ENCODE measurements around the gene CMTR2.
A peak's percentile ranks its signal among the peaks of the same experiment; 100 is the strongest.
"Not testable (repeated sequence)": the region's sequence is repeated elsewhere in the genome, so short reads cannot be mapped to it uniquely, and the experiment has no call there.

The CMTR2 gene

GRCh38 chr16:71293919-71294318 lies 4.7 kb upstream of the CMTR2 start:
- ATAC-seq: no peak
- Mint-ChIP-seq H3K36me3 (peaks cover under 1% of the 10 kb centered on the region), H3K4me3 (no peak overlapping the region), H3K27me3 (peaks cover 42% of the 10 kb centered on the region), H3K9me3 (peaks cover 15% of the 10 kb centered on the region), H3K4me1 (peaks cover under 1% of the 10 kb centered on the region), H3K27ac (no peak overlapping the region)

DNA sequence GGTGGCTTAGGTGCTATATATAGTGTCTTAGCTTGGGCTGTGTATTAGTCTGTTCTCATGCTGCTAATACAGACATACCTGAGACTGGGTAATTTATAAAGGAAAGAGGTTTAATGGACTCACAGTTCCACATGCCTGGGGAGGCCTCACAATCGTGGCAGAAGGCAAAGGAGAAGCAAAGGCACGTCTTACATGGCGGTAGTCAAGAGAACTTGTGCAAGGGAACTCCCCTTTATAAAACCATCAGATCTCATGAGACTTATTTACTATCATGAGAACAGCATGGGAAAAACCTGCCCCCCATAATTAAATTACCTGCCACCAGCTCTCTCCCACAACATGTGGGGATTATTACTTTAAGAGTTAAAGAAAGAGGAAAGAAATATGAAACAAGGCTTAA lies 2.9 kb upstream of the CMTR2 start:
- H3K27ac Mint-ChIP-seq, ATAC-seq, H3K4me3 Mint-ChIP-seq: not testable (repeated sequence)
- Mint-ChIP-seq H3K36me3 (peaks cover 16% of the 10 kb centered on the region), H3K4me1 (peaks cover 18% of the 10 kb centered on the region), H3K9me3 (peaks cover 15% of the 10 kb centered on the region), H3K27me3 (peaks cover 26% of the 10 kb centered on the region)

GRCh38 chr16:71289732-71290062 lies 495 bp upstream of the CMTR2 start:
- ATAC-seq: no peak
- peak overlapping the region; percentile 92 for H3K27ac Mint-ChIP-seq

GRCh38 chr16:71288570-71288889 lies 672 bp downstream of the CMTR2 start:
- ATAC-seq: no peak
- Mint-ChIP-seq H3K9me3 (peaks cover 23% of the 10 kb centered on the region), H3K4me1 (peaks cover 31% of the 10 kb centered on the region), H3K27ac (peak overlapping the region; percentile 92), H3K4me3 (peak overlapping the region; percentile 83), H3K27me3 (peaks cover 23% of the 10 kb centered on the region), H3K36me3 (peaks cover 51% of the 10 kb centered on the region)

More at GRCh38 chr16:71289732-71290062, 495 bp upstream of the CMTR2 start:
- Mint-ChIP-seq H3K36me3 (peaks cover 39% of the 10 kb centered on the region), H3K9me3 (peaks cover 20% of the 10 kb centered on the region), H3K4me3 (peak overlapping the region; percentile 83), H3K4me1 (peaks cover 28% of the 10 kb centered on the region), H3K27me3 (peaks cover 26% of the 10 kb centered on the region)

- Mint-ChIP-seq H3K4me1 (peaks cover 31% of the 10 kb centered on the region), H3K36me3 (peaks cover 57% of the 10 kb centered on the region), H3K9me3 (peaks cover 21% of the 10 kb centered on the region), H3K27me3 (peaks cover 17% of the 10 kb centered on the region), H3K27ac (peak overlapping the region; percentile 92), H3K4me3 (peak overlapping the region; percentile 83)
- ATAC-seq: no peak
Measured at GRCh38 chr16:71287911-71288310, 1.3 kb downstream of the CMTR2 start.

DNA sequence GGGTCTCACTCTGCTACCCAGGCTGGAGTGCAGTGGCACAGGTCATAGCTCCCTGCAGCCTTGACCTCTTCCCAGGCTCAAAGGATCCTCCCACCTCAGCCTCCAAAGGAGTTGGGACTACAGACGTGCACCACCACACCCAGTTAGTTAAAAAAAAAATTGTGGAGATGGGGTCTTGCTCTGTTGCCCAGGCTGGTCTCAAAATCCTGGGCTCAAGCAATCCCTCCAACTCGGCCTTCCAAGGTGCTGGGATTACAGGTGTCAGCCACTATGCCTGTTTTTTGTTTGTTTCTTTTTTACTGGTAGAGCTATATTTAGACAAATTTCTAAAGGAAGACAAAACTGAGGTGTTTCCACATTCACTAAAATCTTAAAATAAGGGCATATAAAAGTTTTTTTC lies 1.7 kb downstream of the CMTR2 start:
- Mint-ChIP-seq H3K27me3 (peaks cover 12% of the 10 kb centered on the region), H3K4me3 (no peak overlapping the region), H3K9me3 (peaks cover 17% of the 10 kb centered on the region), H3K27ac (peak overlapping the region; percentile 92), H3K4me1 (peaks cover 31% of the 10 kb centered on the region), H3K36me3 (peaks cover 61% of the 10 kb centered on the region)
- ATAC-seq: no peak

- Mint-ChIP-seq H3K4me1 (peaks cover 39% of the 10 kb centered on the region), H3K4me3 (no peak overlapping the region), H3K27ac (no peak overlapping the region), H3K27me3 (no peaks in the 10 kb centered on the region), H3K36me3 (peaks cover 69% of the 10 kb centered on the region), H3K9me3 (peaks cover 7% of the 10 kb centered on the region)
- ATAC-seq: no peak
Measured at GRCh38 chr16:71283612-71284011, 5.6 kb downstream of the CMTR2 start.

GRCh38 chr16:71282943-71283342 lies 6.3 kb downstream of the CMTR2 start:
- Mint-ChIP-seq H3K36me3 (peaks cover 62% of the 10 kb centered on the region), H3K4me3 (no peak overlapping the region), H3K27me3 (no peaks in the 10 kb centered on the region), H3K4me1 (peaks cover 32% of the 10 kb centered on the region), H3K27ac (no peak overlapping the region), H3K9me3 (peaks cover 7% of the 10 kb centered on the region)
- ATAC-seq: no peak

DNA sequence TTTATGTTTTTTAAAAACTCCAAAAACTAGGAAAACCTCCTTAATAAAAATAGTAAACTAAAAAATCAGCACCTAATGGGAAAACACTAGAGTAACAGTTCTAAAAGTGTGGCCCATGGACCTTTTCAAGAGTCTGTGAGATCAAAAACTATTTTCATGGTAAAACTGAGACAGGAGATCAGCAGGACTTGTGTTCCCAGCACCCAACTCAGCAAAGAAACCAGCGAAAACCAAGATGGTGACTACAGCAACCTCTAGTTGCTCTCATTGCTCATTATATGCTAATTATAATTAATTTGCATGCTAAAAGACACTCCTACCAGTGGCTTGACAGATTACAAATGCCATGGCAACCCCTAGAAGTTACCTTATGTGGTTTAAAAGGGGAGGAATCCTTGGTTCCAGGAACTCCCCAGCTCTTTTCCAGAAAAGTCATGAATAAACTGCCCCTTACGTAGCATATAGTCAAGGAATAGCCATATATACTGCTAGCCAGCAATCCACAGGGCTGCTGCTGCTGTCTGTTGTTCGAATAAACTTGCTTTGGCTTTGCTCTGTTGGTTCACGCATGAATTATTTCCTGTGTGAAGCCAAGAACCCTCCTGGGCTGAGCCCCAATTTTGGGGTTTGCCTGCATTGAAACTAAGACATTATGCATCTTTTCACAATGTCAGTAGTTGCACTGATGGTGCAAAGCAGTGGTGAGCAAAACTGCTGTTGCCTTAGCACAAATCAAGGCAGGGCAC lies 12.4 kb downstream of the CMTR2 start:
- Mint-ChIP-seq H3K9me3 (peaks cover 11% of the 10 kb centered on the region), H3K36me3 (peaks cover 22% of the 10 kb centered on the region), H3K4me1 (peaks cover 6% of the 10 kb centered on the region), H3K4me3 (no peak overlapping the region), H3K27me3 (no peaks in the 10 kb centered on the region), H3K27ac (no peak overlapping the region)
- no peak for ATAC-seq

DNA sequence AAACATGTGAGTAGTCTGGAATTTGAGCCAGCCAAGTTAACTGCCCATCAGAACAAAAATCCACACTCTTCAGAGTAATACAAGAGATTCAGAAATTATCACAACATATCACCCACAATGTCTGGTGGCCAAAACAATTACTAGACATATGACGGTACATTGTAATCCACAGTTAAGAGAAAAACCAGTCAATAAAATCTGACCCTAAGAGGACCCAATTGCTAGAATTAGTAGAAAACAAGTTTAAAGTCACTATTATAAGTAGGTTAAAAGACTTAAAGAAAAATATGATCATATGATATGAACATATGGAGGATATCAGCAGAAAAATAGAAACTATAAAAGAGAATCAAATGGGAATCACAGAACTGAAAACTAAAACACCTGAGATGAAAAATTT lies 15.8 kb downstream of the CMTR2 start:
- H3K4me1 Mint-ChIP-seq: no peaks in the 10 kb centered on the region

DNA sequence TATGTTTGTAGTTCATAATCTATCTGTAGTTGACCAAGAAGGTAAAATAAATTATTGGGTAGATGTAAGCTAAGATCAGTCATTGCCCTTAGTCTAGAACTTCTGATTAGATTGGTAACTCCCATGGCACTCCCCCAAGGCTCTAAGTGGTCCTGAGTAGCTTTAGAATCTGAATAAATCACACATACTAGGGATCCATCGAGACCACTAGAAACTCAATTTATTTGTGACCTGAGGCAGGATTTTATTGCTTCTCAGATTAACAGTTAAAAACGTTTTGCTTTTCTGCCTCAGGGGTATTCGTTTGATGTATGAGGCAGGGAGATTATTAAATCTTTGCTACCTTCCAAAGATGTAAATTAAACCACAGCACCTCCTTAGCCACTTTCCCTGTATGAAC lies 24.9 kb downstream of the CMTR2 start:
- H3K27me3 Mint-ChIP-seq: peaks cover 41% of the 10 kb centered on the region
- no peaks in the 10 kb centered on the region for H3K36me3 Mint-ChIP-seq
- no peaks in the 10 kb centered on the region for H3K9me3 Mint-ChIP-seq
- H3K4me1 Mint-ChIP-seq: no peaks in the 10 kb centered on the region
- no peak overlapping the region for H3K4me3 Mint-ChIP-seq
- no peak overlapping the region for H3K27ac Mint-ChIP-seq
- no peak for ATAC-seq

More for the DNA sequence above, 15.8 kb downstream of the CMTR2 start:
- Mint-ChIP-seq H3K27me3 (no peaks in the 10 kb centered on the region), H3K36me3 (peaks cover 15% of the 10 kb centered on the region), H3K9me3 (peaks cover 11% of the 10 kb centered on the region), H3K4me3 (no peak overlapping the region), H3K27ac (no peak overlapping the region)
- no peak for ATAC-seq

DNA sequence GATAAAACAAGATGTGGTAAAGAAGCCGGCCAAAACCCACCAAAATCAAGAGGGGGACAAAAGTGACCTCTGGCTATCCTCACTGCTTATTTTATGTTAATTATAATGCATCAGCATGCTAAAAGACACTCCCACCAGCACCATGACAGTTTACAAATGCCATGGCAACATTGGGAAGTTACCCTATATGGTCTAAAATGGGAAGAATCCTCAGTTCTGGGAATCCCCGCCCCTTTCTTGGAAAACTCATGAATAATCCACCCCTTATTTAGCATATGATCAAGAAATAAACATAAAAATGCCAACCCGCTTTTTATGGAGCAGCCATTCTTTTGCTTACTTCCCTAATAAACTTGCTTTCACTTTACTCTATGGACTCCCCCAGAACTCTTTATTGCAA lies 25.6 kb downstream of the CMTR2 start:
- Mint-ChIP-seq H3K27ac (no peak overlapping the region), H3K36me3 (no peaks in the 10 kb centered on the region), H3K4me1 (no peaks in the 10 kb centered on the region), H3K4me3 (no peak overlapping the region), H3K27me3 (peaks cover 48% of the 10 kb centered on the region), H3K9me3 (no peaks in the 10 kb centered on the region)
- no peak for ATAC-seq

DNA sequence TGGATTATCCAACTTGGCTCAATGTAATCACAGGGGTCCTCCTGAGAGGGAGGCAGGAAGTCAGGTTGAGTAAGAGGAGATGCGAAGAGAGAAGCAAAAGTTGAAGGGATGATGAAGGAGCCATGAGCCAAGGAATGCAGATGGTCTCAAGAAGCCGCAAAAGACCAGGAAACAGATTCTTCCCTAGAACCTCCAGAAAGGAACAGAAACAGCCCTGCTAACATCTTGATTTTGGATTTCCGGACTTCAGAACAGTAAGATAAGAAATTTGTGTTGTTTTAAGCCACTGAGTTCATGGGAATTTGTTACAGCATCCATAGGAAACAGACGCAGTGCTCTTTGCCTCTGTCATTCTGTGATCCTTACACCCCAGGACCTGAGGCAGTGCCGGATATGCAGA lies 26.8 kb downstream of the CMTR2 start:
- ATAC-seq: no peak
- Mint-ChIP-seq H3K4me3 (no peak overlapping the region), H3K27ac (no peak overlapping the region), H3K4me1 (no peaks in the 10 kb centered on the region), H3K27me3 (peaks cover 48% of the 10 kb centered on the region), H3K36me3 (no peaks in the 10 kb centered on the region), H3K9me3 (no peaks in the 10 kb centered on the region)

GRCh38 chr16:71260995-71261394 lies 28.2 kb downstream of the CMTR2 start:
- H3K9me3 Mint-ChIP-seq: no peaks in the 10 kb centered on the region
- H3K27me3 Mint-ChIP-seq: peaks cover 48% of the 10 kb centered on the region
- no peaks in the 10 kb centered on the region for H3K4me1 Mint-ChIP-seq
- H3K36me3 Mint-ChIP-seq: no peaks in the 10 kb centered on the region
- no peak for ATAC-seq
- H3K4me3 Mint-ChIP-seq: no peak overlapping the region
- no peak overlapping the region for H3K27ac Mint-ChIP-seq

DNA sequence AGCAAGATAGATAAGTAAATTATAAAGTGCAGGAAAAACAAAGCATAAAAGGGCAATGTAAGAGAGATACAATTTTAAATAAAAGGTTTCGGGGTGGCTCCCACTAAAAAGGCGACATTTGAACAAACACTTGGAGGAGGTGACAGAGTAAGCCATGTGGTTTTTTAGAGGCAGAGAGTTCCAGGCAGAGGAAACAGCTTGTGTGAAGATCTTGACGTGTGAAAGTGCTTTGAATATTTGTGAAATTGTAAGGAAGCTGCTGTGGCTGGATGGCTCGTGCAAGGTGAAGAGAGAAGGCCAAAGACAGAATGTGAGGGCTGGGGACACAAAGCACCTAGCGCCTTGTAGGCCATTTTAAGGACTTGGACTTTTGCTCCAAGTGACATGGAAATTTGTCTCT lies 30.1 kb downstream of the CMTR2 start:
- H3K27ac Mint-ChIP-seq: no peak overlapping the region
- no peaks in the 10 kb centered on the region for H3K36me3 Mint-ChIP-seq
- peaks cover 48% of the 10 kb centered on the region for H3K27me3 Mint-ChIP-seq
- ATAC-seq: no peak
- H3K4me1 Mint-ChIP-seq: peaks cover 19% of the 10 kb centered on the region
- H3K9me3 Mint-ChIP-seq: no peaks in the 10 kb centered on the region
- no peak overlapping the region for H3K4me3 Mint-ChIP-seq

DNA sequence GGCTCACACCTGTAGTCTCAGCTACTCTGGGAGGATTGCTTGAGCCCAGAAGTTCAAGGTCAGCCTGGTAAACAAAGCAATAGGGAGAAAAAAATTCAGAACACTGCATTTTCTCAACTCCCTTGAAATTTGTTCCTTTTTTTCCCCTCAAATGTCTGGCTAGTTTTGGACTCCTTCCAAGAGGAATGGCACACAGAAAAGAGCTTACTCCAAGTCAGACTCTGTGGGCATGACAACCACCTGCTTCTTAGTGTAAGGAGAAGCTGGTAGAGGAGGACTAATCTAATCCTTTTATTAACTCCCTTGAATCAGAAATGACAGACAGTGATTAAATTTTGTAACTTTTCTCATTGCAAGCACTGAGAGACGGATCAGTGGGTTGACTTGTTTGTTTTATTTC lies 30.8 kb downstream of the CMTR2 start:
- ATAC-seq: no peak
- Mint-ChIP-seq H3K36me3 (no peaks in the 10 kb centered on the region), H3K4me3 (no peak overlapping the region), H3K9me3 (no peaks in the 10 kb centered on the region), H3K27me3 (peaks cover 48% of the 10 kb centered on the region), H3K27ac (no peak overlapping the region), H3K4me1 (peaks cover 20% of the 10 kb centered on the region)
